Measurements from ENCODE around the gene ITPR1. TPM values are rescaled to one million over a fixed set of nuclear protein-coding genes. Genes with fewer than 3 reads are reported as not detected.

Gene ITPR1
- total RNA-seq, 1 donor from 2014 or later, result 81.3 TPM

DNA sequence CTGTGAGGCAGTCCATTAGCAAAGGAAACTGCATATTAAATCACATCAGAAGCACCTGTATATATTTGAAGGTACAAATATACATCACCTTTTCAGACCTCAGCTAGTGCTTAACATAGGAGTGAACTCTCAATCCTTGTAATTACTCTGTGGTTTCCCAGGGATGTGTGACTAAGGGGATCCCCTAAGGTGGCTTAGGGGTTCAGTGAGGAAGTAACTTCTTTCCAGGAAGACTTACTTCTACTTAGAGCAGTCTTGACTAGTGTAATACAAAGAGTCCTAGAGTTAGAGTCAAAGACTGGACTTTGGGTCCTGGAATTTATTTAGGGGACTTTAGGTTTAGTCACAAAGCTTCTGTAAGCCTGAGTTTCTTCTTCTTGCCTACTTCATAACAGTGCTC is 17.3 kb upstream of the ITPR1 start:
- intact Hi-C loops (cut with DNase I), result no loop called here
- no peak for DNase-seq (ENCODE audit: low spot score)
- no peak for ATAC-seq

DNA sequence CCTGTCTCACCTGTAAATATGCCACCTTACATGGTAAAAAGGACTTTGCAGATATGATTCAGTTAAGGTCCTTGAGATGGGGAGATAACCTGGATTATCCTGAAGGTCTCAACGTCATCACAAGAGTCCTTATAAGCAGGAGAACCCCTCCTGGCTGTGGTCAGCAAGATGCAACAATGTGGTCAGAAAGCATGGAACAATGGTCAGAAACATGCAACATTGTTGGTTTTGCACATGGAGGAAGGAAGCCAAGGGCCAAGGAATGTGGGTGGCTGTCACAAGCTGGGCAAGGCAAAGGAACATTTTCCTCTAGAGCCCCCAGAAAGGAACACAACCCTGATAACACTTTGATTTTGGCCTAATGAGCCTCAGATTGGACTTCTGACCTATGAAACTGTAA is 16.7 kb upstream of the ITPR1 start:
- no peak for ATAC-seq
- no peak for DNase-seq (ENCODE audit: low spot score)
- intact Hi-C loops (cut with DNase I), result no loop called here

DNA sequence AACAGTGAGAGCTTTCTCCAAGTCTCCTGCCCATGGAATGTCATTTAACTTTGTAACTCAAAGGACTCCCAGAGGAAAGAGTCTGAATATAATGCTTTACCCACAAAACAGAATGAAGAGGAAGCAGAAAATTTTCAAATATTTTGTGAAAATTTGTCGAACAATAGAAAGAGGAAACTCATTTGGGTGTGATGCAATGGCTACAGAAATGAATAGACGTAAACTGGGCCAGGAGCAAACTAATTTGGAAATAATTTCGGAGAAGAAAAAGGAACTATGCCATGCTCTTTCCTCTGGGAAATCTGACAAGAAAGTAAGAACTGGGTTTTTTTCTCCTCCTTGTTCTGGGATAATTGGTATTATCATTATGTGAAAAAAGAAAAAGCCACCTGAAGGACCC is 14.9 kb upstream of the ITPR1 start:
- no peak for DNase-seq (ENCODE audit: low spot score)
- ATAC-seq, result no peak
- intact Hi-C loops (cut with DNase I), result no loop called here

DNA sequence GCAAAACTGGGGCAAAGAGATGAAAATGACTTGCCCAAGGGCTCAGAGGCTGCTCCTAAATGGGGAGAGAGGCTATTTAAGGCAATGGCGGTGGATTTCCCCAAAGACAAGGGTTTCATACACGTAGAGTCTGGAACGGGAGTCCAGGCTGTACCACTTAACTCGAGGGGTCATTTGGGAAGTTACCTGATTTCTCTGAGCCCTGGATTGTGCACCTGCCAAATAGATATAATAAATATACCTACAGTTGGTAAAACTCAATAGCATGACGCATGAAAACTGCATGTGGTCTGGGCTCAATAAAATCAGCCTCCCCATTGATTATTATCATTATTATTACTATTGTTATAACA is 1.3 kb upstream of the ITPR1 start:
- no peak for ATAC-seq
- no peak for DNase-seq (ENCODE audit: low spot score)
- intact Hi-C loops (cut with DNase I), result loop anchor here (5.0 kb wide), 1 partner anchor 295 kb away; no protein-coding TSS in a partner anchor

DNA sequence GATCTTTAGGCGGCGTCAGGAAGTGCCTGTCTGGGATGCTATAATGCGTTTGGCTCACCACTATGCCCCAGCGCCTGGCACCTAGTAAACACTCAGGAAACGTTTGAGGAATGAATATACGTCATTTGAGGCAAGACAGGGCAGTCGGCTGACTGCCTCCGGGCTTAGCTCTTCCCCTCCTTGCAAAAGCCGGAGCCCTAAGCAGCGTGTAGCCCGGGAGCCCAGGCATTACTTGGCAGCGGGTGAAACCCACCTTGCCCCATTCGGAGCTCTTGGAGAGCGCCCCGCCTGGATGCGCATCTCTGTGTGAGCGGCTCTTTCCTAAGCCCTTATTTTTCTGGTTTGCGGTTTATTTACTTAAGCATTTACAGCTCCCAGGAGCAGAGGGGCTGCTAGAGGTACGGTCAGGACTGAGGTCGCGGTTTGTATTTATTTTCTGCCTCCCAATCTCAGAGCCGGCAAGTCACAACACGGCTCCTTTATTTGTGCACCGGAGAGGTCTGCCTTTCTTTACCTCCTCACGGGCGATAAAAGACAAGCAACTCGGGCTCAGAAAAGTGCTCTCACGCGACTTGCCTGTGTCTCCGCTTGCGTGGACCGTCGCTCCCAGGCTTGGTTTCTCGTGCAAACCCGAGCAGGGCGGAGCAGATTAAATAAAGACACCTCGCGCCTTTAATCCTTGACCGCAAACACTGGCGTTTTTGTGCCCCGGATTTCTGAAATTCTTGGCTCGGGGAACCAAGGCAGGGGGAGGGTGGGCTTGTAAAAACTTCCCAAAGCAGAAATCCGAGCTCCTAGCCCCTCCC is 737 bp upstream of the ITPR1 start:
- peak; percentile 62 for ATAC-seq
- DNase-seq (ENCODE audit: low spot score), result peak; percentile 70
- intact Hi-C loops (cut with DNase I), result loop anchor here (5.0 kb wide), 1 partner anchor 295 kb away; no protein-coding TSS in a partner anchor

DNA sequence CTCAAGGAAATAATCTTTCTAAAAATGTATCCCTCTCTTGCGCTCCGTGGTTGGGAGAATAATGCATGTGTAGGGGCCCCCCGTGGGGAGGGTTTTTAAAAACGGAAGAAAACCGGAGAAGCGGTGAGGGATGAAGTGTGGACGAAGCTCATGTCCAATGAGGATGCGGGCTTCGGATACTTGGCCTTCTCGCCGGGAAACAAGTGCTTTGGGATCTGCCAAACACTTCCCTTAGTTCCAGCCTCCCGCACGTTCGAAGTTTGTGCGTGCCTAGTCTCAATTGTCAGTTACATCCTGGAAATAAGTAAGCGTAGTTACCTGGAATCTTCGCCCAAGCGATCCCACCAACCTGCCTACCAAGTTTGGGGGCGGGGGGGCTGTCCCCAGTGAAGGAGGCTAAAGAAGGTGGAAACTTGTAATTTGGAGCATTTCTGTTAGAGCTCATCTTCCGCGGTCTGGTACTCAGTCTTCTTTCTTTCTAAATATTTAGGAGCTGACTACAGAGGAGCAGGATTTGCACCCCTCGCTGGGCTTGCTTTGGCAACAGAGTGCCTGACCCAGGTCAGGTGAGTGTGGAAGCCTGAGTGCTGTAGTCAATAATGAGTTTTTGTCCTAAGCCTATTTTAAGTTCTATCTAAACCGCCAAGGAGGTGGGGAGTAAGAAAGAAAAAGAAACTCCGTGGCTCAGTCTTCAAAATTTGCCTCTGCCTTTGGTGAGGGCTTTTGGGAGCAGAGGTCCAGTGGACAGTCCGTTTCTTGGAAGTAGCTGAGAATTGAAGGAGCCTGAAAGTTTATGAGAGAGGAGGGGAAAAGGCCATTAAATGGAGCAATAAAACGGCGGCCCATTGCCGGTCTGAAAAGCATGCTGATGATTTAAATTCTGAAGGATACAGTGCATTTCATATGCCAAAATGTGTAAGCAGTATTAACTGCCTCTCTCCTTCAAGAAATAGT is 1.1 kb downstream of the ITPR1 start:
- intact Hi-C loops (cut with DNase I), result loop anchor here (5.0 kb wide), 1 partner anchor 293 kb away; no protein-coding TSS in a partner anchor
- DNase-seq (ENCODE audit: low spot score) (no peak), ATAC-seq (peak; percentile 2)

DNA sequence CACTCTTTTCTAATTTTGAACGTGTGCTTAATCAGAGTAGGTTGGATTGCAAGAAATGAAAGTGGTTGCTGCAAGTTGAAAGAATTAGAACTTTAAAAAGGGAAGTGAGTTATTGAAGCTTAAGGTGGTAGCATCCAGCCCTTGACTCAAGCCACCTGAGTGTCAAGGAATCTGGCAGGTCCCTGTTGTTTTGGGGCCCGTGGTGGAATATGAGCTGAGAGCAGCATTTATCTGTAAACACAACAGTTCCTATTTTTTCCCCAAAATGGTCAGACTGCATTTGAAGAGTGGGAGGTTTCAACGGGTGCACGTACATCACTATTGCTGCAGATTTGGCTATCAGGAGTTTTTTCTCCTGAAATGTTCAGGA is 1.7 kb downstream of the ITPR1 start:
- intact Hi-C loops (cut with DNase I), result loop anchor here (5.0 kb wide), 1 partner anchor 292 kb away; no protein-coding TSS in a partner anchor
- no peak for ATAC-seq
- DNase-seq (ENCODE audit: low spot score), result no peak

DNA sequence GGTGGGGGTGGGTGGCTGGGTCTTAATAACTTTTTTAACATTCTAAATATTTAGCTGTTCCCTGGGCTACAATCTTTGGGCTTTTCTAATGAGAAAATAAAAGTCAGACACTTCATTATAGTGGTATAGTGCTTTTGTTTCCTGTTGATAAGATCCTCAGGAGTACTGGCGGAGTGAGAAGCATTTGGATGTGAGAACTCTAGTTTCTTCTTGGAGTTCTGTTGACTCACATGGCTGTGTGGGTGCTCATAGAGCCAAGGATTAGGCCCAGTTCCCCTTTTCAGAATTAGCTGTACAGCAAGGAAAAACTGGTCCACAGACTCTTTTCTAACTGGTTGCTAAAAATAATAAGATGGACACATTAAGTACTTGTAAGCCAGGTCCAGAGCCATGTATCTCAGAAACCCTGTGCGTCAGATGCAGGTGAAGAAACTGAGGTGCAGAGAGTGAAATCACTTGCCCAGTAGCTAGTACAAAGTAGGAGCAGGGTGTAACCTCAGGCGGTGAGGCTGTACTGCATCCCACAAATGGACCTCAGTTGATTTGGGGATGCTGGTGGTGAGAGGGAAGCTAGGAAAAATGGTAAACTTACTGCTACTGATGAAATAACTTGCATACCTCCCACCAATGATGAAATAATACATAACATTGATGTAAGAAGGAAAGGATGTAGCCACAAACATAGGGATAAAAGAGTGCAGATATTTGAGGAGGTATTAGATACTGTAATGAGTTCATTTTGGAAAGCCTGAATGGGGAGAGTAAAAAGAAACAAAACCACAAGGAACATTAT is 2.3 kb downstream of the ITPR1 start:
- intact Hi-C loops (cut with DNase I), result no loop called here
- ATAC-seq (no peak), DNase-seq (ENCODE audit: low spot score) (no peak)

DNA sequence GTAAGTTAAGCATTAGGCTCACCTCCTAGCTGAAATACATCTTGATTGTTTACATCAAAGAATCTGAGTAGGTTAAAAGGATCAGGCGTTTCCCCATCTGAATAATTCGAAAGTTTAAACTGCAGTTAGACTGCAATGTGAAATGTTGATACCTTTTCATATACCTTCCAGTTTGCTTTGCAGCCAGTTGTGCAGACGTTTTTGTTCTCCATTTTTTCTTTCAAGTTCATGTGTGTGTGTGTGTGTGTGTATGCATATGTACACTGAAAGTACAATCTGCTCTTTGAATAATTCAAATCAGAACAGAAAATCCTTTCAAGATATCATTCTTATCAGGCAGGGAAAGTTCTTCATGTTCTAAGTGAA is 2.9 kb downstream of the ITPR1 start:
- ATAC-seq, result no peak
- intact Hi-C loops (cut with DNase I), result no loop called here
- no peak for DNase-seq (ENCODE audit: low spot score)

DNA sequence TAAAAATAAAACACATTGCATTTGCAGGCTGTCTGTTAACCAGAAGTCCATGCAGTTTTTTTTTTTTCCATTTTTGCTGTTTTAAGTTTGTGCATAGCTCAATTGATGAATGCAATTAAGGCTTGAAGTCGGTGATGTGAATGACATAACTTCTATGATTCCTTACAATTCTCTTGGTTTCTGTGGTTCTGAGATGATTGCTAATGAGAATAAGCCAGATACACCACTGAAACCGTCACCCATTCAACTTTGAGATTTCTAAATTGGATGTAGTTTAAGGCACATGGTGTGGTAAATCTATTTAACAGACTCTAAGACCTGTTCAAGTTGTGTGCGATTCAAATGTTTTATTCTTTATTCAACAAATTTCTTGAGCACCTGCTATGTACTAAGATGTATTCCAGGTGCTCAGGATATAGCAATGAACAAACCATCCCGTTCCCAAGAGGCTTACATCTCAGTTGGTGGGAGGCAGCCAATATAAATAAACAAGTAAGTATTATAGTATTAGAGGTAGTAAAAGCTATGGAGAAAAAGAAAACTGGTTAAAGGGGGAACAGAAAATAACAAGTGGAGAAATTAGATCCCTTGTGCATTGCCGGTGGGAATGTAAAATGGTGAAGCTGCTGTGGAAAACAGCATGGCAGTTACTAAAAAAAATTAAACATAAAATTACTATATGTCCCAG is 4.0 kb downstream of the ITPR1 start:
- intact Hi-C loops (cut with DNase I), result no loop called here
- no peak for ATAC-seq
- DNase-seq (ENCODE audit: low spot score), result no peak

DNA sequence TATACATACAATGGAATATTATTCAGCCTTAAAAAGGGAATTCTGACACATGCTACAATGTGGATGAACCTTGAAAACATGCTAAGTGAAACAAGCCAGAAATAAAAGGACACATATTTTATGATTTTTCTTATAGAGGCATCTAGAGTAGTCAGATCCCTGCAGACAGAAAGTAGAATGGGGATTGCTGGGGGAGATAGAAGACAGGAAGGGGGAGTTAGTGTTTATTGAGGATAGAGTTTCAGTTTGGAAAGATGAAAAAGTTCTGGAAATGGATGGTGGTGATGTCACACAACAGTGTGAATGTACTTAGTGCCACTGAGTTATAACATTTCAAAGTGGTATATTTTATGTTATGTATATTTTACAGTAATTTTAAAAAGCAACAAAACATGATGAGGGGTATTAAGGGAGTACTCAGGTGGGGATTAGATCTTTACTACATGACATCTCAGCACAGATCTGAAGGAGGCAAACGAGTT is 4.7 kb downstream of the ITPR1 start:
- ATAC-seq, result no peak
- DNase-seq (ENCODE audit: low spot score), result no peak
- intact Hi-C loops (cut with DNase I), result no loop called here

DNA sequence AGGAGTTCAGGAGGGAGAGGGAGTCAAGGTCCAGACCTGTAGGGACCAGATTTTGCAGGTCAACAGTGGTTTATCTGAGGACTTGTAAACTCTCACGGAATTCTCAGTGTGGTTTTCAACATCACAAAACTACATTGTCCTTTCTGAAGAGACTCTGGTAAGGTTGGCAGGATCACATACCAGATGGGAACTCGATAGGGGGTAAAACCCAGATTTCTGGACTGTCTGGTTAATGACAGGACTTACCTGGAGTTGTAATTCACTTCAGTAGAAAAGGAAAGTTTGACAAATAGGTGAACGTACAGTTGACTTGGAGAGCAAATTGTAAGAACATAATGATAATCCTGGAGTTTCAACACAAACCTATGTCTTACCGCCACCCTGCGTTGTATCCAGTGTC is 5.3 kb downstream of the ITPR1 start:
- DNase-seq (ENCODE audit: low spot score) (no peak), ATAC-seq (no peak)
- intact Hi-C loops (cut with DNase I), result no loop called here

DNA sequence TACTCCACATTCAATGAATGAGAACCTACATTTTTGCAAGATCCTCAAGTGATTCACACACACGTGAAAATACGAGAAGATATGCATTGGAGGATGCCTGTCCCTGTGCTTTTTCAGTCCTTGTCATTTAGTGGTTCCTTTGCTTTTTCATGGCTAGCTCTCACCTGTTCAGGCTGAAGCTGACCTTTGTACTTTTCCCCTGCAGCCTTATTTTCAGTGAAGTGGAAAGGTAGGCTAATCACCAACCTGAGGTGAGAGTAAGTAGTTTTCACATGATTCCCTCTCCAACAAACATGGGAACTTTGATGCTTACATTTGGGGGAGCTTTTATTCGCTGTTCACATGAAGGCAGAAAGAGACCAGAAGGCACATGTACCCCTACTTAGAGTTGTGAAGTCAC is 8.3 kb downstream of the ITPR1 start:
- intact Hi-C loops (cut with DNase I), result no loop called here

DNA sequence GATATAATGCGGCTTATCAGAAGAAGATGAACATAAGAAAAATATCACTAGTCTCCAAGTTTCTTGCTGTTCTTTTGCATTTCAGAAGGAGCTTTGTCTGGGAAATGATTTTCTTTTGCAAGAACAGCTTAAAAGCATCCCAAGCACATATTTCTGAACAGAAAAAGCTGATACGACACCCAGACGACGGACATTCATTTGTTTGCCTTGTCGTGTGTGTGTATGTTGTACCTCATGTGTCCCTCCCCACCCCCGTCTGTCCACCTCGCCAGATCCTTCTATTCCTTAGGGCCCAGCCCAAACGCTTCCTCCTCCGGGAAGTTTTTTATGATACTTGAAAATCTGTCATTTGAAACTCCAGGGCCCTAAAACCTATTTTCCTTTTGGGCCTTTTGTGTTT is 8.8 kb downstream of the ITPR1 start:
- DNase-seq (ENCODE audit: low spot score) (no peak), ATAC-seq (no peak)
- intact Hi-C loops (cut with DNase I), result no loop called here

More for the DNA sequence above, 8.3 kb downstream of the ITPR1 start:
- DNase-seq (ENCODE audit: low spot score) (no peak), ATAC-seq (no peak)

DNA sequence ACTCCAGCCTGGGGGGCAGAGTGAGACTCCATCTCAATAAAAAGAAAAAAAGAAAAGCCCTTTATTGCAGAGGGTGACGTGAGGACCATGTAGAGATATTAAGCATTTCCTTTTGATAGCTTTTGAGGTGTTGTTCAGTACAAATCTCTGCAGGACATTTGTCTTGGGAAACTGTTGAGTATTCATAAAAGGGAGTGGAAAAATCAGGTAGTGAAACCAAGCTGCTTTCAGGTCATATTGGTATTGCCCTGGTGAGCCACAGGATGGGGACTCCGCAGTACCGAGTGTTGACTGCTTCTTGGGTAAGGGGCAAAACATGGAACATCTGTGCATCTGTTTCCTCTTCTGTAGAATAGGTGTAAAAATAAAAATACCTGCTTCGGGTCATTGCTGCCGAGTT is 9.9 kb downstream of the ITPR1 start:
- DNase-seq (ENCODE audit: low spot score), result no peak
- intact Hi-C loops (cut with DNase I), result no loop called here
- no peak for ATAC-seq

DNA sequence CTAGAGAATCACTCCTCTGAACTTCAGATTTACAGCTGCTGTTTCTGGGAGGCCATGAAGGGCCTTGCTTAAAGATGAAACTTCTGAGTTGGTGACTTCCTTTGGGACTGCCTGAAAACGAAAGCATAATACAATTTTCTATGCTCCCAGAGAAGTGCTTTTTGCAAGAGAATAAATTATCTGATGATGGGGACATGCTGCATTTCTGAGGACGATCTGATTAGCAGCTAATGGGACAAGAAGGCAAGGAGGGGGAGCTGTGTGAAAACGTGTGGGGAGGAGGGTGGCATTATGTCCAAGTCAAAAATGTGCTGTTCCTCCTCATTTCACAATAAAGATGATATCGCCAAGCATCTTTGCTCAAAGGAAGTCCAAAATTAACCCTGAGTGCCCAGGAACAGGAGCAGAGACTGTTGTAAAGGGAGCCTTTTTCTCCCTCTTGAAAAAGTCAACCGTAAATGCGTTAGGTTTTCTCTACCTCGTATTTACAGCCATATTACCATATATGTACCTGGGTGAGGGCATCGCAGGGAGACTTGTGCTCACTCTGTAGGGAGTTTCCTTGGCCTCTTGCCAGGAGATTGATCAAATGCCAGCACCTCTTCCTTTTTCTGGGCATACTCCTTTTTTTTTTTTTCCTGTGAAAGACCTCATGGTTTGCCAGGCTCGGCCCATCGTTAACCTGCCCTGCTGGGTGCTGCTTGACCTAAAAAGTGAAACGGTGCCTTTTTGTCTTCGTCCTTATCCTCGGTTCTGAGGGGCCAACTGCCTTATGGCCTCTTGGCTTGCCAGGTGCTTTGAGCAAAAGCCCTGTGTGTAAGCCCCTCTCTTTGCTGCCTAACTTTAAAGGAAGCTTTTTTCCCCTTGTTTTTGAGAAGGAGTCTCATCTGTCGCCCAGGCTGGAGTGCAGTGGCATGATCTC is 11.5 kb downstream of the ITPR1 start:
- ATAC-seq (peak; percentile 32), DNase-seq (ENCODE audit: low spot score) (no peak)
- intact Hi-C loops (cut with DNase I), result no loop called here

DNA sequence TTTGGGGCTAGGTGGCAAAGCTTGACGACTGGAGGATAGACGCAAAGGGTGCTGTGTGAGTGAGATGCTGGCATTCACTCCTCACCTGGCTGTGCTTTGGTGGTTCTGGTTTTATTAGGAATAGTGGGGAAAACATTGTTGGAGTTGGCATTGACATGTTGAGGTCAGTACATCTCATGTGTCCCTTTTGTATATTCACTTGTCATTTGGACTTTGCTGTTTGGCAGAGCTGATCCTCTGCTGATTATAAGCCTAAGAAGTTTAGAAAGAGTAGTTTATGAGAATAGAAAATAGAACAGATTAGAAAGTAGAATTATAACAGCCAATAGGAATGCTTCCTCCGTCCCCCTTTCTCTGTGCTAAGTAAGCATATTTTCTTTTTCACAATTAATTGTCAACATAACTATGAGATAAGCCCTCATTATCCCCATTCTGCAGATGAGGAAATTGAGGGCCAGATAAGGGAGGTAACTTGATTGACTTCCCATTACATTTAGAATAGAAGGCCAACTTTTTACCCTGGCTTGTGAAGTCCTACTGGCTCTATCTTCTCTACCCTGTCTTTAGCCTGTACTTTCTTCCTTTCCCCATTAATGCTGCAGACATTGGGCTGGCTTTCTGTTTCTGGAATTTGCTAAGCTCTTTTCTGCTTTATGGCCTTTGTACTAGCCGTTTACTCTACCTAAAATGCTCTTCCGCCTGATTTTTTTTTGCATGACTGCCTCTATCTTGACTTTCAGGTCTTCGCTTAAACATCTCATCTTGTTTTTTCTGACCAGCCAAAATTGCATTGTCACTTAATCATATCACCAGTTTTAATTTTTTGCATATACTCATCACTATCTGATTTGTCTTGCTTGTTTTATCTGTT is 12.8 kb downstream of the ITPR1 start:
- no peak for DNase-seq (ENCODE audit: low spot score)
- ATAC-seq, result no peak
- intact Hi-C loops (cut with DNase I), result no loop called here
